ENCODE results near the gene POLR2A. TPM values are rescaled to one million over a fixed set of nuclear protein-coding genes. Genes with fewer than 3 reads are reported as not detected.

The POLR2A gene
- total RNA-seq, 1 donor from 2014 or later, result 208 TPM

- intact Hi-C loops (cut with micrococcal nuclease), result loop anchor here (2.0 kb wide), 1 partner anchor 146 kb away; no protein-coding TSS in a partner anchor
Measured at GRCh38 chr17:7502171-7502847, 18.1 kb downstream of the POLR2A start.

DNA sequence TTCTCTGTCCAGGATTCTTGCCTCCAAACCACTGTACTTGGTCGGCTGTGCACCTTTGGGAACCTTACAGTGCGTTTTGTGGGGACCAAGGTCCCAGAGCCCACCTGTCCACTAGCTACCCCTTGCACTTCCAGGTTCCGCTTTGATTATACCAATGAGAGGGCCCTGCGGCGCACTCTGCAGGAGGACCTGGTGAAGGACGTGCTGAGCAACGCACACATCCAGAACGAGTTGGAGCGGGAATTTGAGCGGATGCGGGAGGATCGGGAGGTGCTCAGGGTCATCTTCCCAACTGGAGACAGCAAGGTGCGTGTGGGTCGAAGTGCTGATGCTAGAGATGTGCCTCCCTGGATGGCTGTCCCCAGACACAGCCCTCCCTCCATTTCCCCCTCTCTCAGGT is 18.8 kb downstream of the POLR2A start:
- intact Hi-C loops (cut with micrococcal nuclease), result loop anchor here (2.0 kb wide), 1 partner anchor 146 kb away; no protein-coding TSS in a partner anchor

DNA sequence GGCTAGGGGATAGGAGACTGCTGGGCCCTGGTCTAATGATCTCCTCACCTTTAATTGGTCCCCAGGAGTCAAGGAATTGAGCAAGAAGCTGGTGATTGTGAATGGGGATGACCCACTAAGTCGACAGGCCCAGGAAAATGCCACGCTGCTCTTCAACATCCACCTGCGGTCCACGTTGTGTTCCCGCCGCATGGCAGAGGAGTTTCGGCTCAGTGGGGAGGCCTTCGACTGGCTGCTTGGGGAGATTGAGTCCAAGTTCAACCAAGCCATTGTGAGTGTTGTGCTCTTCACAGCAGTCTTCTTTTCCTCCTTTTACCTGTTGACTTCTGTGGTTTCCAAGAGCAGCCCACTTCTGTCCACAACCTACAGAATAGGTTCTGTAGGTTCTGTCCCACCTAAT is 19.4 kb downstream of the POLR2A start:
- intact Hi-C loops (cut with micrococcal nuclease), result loop anchor here (2.0 kb wide), 1 partner anchor 147 kb away; no protein-coding TSS in a partner anchor

- intact Hi-C loops (cut with micrococcal nuclease), result no loop called here
Measured at GRCh38 chr17:7508145-7508544, 24.0 kb downstream of the POLR2A start.

GRCh38 chr17:7508846-7509245 is 24.7 kb downstream of the POLR2A start:
- intact Hi-C loops (cut with micrococcal nuclease), result no loop called here

DNA sequence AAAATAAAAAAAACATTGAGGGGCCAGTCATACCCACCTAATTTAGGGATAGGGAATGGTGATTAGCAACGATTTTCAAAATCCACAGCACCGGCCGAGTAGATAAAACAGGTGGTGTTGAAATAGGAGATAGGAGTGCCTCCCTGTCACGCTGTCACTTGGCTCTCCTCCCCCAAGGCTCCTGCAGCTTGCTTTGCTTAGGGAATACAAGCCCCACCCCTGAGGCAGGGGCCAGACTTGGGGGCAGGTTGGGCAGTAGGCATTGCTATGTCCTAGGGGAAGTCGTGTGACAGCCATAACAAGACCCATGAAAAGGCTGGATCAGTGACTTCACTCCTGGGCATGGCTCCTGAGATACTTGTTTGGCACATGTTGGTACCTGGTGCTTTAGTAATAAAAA is 25.8 kb downstream of the POLR2A start:
- intact Hi-C loops (cut with micrococcal nuclease), result no loop called here

DNA sequence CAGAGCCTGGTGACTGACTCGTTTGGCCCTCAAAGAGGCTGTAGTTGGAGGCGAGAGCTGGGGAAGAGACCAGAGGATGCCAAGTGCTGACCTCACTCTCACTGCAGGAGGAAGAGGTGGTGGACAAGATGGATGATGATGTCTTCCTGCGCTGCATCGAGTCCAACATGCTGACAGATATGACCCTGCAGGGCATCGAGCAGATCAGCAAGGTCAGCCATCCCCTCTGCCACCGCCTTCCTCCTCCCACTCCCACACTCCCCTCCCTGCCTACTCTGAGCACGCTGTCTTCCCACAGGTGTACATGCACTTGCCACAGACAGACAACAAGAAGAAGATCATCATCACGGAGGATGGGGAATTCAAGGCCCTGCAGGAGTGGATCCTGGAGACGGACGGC is 26.9 kb downstream of the POLR2A start:
- intact Hi-C loops (cut with micrococcal nuclease), result no loop called here

GRCh38 chr17:7512105-7512504 is 27.9 kb downstream of the POLR2A start:
- intact Hi-C loops (cut with micrococcal nuclease), result no loop called here

DNA sequence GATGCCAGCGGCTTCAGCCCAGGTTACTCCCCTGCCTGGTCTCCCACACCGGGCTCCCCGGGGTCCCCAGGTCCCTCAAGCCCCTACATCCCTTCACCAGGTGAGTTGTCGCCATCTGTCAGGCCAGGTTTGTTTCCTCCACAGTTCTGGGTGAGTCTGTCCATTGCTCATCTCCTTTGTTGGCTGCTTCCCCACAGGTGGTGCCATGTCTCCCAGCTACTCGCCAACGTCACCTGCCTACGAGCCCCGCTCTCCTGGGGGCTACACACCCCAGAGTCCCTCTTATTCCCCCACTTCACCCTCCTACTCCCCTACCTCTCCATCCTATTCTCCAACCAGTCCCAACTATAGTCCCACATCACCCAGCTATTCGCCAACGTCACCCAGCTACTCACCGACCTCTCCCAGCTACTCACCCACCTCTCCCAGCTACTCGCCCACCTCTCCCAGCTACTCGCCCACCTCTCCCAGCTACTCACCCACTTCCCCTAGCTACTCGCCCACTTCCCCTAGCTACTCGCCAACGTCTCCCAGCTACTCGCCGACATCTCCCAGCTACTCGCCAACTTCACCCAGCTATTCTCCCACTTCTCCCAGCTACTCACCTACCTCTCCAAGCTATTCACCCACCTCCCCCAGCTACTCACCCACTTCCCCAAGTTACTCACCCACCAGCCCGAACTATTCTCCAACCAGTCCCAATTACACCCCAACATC is 28.8 kb downstream of the POLR2A start:
- intact Hi-C loops (cut with micrococcal nuclease), result no loop called here

DNA sequence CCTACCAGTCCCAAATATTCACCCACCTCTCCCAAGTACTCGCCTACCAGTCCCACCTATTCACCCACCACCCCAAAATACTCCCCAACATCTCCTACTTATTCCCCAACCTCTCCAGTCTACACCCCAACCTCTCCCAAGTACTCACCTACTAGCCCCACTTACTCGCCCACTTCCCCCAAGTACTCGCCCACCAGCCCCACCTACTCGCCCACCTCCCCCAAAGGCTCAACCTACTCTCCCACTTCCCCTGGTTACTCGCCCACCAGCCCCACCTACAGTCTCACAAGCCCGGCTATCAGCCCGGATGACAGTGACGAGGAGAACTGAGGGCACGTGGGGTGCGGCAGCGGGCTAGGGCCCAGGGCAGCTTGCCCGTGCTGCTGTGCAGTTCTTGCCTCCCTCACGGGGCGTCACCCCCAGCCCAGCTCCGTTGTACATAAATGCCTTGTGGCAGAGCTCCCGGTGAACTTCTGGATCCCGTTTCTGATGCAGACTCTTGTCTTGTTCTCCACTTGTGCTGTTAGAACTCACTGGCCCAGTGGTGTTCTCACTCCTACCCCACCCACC is 29.8 kb downstream of the POLR2A start:
- intact Hi-C loops (cut with micrococcal nuclease), result loop anchor here (1.0 to 2.0 kb wide), 3 partner anchors 35 to 75 kb away; partner anchors contain the start of genes SENP3 and TNFSF12

- intact Hi-C loops (cut with micrococcal nuclease), result loop anchor here (2.0 kb wide), 1 partner anchor 33 kb away; the partner anchor contains the start of gene TNFSF12
Measured at GRCh38 chr17:7515911-7516610, 31.9 kb downstream of the POLR2A start.

DNA sequence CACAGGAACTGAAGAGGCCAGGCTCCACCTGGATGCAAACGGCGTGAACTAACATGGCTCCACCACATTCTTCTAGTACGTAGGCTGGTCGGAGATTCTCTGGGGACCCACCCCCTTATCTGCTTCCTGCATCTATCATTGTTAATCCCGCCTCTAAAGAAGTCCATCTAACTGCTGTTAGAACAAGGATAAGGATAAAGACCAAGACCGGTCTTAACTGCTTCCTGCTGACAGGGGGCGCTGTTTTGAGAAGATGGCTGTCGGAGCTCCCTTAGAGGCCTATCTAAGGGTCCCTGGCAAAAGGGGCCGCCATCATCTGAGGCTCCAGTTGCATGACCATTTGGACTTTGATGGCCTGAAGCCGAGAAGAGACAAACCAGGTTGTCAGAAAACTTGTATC is 38.9 kb downstream of the POLR2A start:
- intact Hi-C loops (cut with micrococcal nuclease), result loop anchor here (1.0 to 10.0 kb wide), 3 partner anchors 26 to 152 kb away; partner anchors contain the start of genes SENP3 and TNFSF12

- intact Hi-C loops (cut with micrococcal nuclease), result loop anchor here (10.0 kb wide), 1 partner anchor 146 kb away; no protein-coding TSS in a partner anchor
Measured at GRCh38 chr17:7528842-7529241, 44.7 kb downstream of the POLR2A start.

- intact Hi-C loops (cut with micrococcal nuclease), result no loop called here
Measured at GRCh38 chr17:7530023-7530900, 46.1 kb downstream of the POLR2A start.

DNA sequence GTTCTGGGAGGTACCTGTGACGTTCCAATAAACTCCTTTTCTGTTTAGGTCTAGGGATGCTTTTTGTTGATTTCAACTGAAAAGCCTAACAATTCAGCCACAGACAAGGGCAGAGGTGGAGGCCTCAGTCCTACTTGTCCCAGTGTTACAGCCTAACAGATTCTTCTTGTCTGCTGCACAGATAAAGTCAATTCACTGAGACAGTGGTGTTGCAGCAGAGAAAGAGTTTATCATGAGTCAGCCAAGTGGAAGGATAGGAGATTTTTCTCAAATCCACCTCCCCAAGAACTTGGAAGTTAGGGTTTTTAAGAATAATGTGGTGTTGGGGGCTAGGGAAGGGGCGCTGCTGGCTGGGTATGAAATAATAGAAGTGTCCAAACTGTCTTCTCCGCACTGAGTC is 53.9 kb downstream of the POLR2A start:
- intact Hi-C loops (cut with micrococcal nuclease), result no loop called here

- intact Hi-C loops (cut with micrococcal nuclease), result no loop called here
Measured at GRCh38 chr17:7538891-7539545, 54.9 kb downstream of the POLR2A start.

DNA sequence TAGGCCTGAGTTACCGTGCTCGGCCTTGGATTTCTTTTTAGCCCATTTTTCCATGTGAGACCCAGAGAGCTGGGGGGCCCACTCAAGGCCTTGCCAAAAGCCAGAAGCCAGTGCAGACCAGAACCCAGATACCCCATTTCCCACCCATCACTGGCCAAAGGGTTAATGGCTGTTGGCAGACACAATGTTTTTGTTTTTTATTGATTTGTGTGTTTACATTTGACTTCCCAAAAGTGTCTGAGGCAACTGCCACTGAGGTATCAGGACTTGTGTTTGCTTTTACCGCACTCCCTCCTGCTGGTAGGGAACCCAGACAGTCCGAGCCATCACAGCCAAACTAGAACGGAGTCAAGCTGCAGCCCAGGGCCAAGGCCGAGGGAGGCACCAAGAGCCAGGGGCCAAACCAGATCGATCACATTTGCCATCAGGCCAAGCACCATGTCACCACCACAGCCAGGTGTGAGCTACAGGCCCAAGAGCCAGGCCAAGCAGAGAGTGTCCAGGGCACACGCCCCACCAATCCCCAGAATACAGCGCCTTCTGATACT is 57.0 kb downstream of the POLR2A start:
- intact Hi-C loops (cut with micrococcal nuclease), result no loop called here

GRCh38 chr17:7544911-7545310 is 60.7 kb downstream of the POLR2A start:
- intact Hi-C loops (cut with micrococcal nuclease), result no loop called here

- intact Hi-C loops (cut with micrococcal nuclease), result loop anchor here (2.0 kb wide), 2 partner anchors 26 to 34 kb away; no protein-coding TSS in a partner anchor
Measured at GRCh38 chr17:7548585-7549400, 64.6 kb downstream of the POLR2A start, which contains the start of gene TNFSF12. TNFSF12 (plus strand) TSS chr17:7549058; CDS start chr17:7549154, 96 bp downstream.

Measured in T-helper 1 cell treated with Interleukin-12 subunit alpha and Interleukin-12 subunit beta and Interleukin-4 antibody, amounts not matched to agents 30 ng/mL and 1 ng/mL, for 36 hours (primary cell).